ENCODE measurements around the gene VSTM4.

VSTM4 gene

DNA sequence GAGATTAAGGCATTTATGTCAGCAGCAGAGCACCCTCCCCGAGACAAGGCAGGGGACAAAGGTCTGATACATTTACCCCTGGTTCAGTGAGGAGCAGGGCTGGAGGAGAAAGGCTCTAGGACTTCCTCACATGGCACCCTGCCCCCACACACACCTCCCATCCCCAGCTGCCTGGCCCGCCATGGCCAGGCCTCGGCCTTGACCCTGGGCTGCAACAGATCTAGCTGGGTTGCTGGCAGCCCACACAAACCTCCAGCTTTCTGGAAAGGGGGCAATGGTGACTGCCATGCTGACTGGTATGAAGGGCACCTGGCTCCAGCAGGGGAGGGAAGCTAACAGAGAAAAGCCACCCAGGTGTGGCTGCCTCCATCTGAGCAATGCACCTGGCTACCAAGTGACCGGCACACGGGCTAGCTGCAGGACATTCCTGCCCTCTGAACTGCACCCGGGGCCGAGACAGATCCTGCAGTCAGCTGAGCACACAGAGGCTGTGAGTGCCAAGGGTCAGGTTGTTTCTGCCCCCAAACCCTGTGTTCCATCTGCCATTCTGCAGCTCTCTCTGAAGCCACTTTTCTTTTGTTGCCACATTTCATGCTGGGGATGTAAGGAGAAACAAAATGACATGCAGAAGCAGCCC is 89.9 kb downstream of the VSTM4 start:
- Histone ChIP-seq H3K36me3 (ENCODE audit: low read depth) (no peaks in the 10 kb centered on the region), H3K27ac (ENCODE audit: poor library complexity, severe bottlenecking) (no peak overlapping the region), H3K4me3 (ENCODE audit: severe bottlenecking) (no peak overlapping the region), H3K27me3 (ENCODE audit: insufficient read depth, poor library complexity, severe bottlenecking) (no peaks in the 10 kb centered on the region), H3K9me3 (ENCODE audit: severe bottlenecking) (no peaks in the 10 kb centered on the region), H3K4me1 (ENCODE audit: insufficient read depth, poor library complexity, severe bottlenecking) (no peaks in the 10 kb centered on the region)
- TF ChIP-seq, protein P1, sequence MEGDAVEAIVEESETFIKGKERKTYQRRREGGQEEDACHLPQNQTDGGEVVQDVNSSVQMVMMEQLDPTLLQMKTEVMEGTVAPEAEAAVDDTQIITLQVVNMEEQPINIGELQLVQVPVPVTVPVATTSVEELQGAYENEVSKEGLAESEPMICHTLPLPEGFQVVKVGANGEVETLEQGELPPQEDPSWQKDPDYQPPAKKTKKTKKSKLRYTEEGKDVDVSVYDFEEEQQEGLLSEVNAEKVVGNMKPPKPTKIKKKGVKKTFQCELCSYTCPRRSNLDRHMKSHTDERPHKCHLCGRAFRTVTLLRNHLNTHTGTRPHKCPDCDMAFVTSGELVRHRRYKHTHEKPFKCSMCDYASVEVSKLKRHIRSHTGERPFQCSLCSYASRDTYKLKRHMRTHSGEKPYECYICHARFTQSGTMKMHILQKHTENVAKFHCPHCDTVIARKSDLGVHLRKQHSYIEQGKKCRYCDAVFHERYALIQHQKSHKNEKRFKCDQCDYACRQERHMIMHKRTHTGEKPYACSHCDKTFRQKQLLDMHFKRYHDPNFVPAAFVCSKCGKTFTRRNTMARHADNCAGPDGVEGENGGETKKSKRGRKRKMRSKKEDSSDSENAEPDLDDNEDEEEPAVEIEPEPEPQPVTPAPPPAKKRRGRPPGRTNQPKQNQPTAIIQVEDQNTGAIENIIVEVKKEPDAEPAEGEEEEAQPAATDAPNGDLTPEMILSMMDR (IDR thresholded peaks at IDR 0.05; ENCODE audit: poor library complexity, severe bottlenecking): no peak
- ATAC-seq (ENCODE audit: low read depth) (no peak), DNase-seq (ENCODE audit: low spot score) (no peak)

DNA sequence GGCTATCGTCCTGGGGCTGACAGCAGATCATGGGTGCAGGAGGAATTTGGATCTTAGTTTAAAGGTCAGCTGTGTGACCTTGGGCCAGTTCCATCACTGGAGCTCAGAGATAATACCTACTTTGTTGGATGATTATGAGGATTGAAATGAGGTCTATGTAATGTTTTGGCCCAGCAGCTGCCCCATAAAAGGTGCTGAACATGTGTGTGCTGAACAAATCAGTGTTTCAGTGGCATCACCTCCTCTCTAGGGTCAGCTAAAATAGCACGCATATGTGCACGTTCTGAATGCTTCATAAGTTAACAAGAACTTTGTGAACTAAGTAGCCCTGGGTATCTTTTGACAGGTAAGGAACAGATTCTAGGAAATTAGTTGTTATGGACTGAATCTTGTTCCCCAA is 90.8 kb downstream of the VSTM4 start:
- H3K4me1 ChIP-seq (ENCODE audit: insufficient read depth, poor library complexity, severe bottlenecking): no peaks in the 10 kb centered on the region
- TF ChIP-seq, protein P1 (IDR thresholded peaks at IDR 0.05; ENCODE audit: poor library complexity, severe bottlenecking): no peak
- no peak overlapping the region for H3K4me3 ChIP-seq (ENCODE audit: severe bottlenecking)
- ATAC-seq (ENCODE audit: low read depth) (no peak), DNase-seq (ENCODE audit: low spot score) (no peak)
- H3K27ac ChIP-seq (ENCODE audit: poor library complexity, severe bottlenecking): no peak overlapping the region
- no peaks in the 10 kb centered on the region for H3K9me3 ChIP-seq (ENCODE audit: severe bottlenecking)
- no peaks in the 10 kb centered on the region for H3K27me3 ChIP-seq (ENCODE audit: insufficient read depth, poor library complexity, severe bottlenecking)
- no peaks in the 10 kb centered on the region for H3K36me3 ChIP-seq (ENCODE audit: low read depth)

DNA sequence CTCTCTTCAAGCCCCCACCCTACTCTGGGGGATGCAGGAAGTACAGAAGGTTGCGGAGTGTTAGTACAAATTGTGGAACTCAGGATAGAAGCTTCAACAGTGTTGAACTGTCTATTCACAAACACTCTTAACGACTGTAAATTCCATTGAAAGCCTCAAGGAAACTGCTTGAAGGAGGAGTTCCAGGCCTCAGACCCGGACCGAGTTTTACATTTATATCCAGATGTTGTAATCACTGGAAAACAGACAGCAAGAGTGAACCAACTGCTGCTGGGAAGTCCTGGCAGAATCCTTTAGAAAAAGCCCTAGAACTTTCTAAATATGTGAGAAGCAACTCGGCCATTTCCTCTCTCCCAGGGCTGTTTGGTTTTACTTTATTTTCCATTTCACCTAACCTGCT is 91.6 kb downstream of the VSTM4 start:
- Histone ChIP-seq H3K4me3 (ENCODE audit: severe bottlenecking) (no peak overlapping the region), H3K9me3 (ENCODE audit: severe bottlenecking) (no peaks in the 10 kb centered on the region), H3K36me3 (ENCODE audit: low read depth) (no peaks in the 10 kb centered on the region), H3K27me3 (ENCODE audit: insufficient read depth, poor library complexity, severe bottlenecking) (no peaks in the 10 kb centered on the region), H3K4me1 (ENCODE audit: insufficient read depth, poor library complexity, severe bottlenecking) (no peaks in the 10 kb centered on the region), H3K27ac (ENCODE audit: poor library complexity, severe bottlenecking) (no peak overlapping the region)
- TF ChIP-seq, protein P1 (IDR thresholded peaks at IDR 0.05; ENCODE audit: poor library complexity, severe bottlenecking): no peak
- DNase-seq (ENCODE audit: low spot score) (no peak), ATAC-seq (ENCODE audit: low read depth) (no peak)

DNA sequence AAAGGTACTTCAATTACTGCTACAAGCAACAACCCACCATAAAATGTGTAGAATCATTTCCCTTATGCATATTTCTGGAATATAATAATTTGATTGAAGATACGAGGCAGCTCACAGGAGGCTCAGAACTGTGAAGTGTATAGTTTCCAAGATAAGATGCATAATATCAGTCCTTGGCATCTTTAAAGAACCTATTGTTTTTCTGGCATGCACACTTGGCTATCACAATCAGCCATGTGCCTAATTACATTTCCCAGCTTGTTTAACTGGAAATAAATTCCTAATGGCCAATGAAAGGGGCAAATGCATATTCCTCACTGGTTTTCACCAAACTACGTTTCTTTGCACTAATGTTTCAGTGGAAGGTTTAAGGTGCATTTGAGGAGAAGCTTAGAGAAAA is 92.3 kb downstream of the VSTM4 start:
- Histone ChIP-seq H3K4me1 (ENCODE audit: insufficient read depth, poor library complexity, severe bottlenecking) (no peaks in the 10 kb centered on the region), H3K4me3 (ENCODE audit: severe bottlenecking) (no peak overlapping the region), H3K27ac (ENCODE audit: poor library complexity, severe bottlenecking) (no peak overlapping the region), H3K27me3 (ENCODE audit: insufficient read depth, poor library complexity, severe bottlenecking) (no peaks in the 10 kb centered on the region), H3K36me3 (ENCODE audit: low read depth) (no peaks in the 10 kb centered on the region), H3K9me3 (ENCODE audit: severe bottlenecking) (no peaks in the 10 kb centered on the region)
- ATAC-seq (ENCODE audit: low read depth) (no peak), DNase-seq (ENCODE audit: low spot score) (no peak)
- TF ChIP-seq, protein P1 (IDR thresholded peaks at IDR 0.05; ENCODE audit: poor library complexity, severe bottlenecking): no peak

DNA sequence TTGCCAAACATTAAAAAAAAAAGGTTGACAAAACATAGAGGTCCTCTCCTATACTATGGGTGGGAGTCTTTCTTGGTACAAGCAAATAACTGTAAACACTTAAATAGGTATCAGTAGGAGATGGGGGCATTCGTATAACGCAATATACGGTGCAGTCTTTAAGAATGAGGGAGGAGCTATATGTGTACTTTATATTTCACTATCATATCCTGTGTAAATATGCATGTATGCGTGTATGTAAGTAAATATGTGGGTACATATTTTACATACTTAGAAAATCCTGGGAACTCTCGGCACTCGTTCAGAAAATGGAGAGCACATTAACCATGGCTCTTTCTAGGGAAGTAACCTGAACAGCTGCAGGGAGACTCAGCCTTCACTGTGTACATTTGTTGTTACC is 93.6 kb downstream of the VSTM4 start:
- TF ChIP-seq, protein P1 (IDR thresholded peaks at IDR 0.05; ENCODE audit: poor library complexity, severe bottlenecking): no peak
- no peaks in the 10 kb centered on the region for H3K27me3 ChIP-seq (ENCODE audit: insufficient read depth, poor library complexity, severe bottlenecking)
- H3K36me3 ChIP-seq (ENCODE audit: low read depth): no peaks in the 10 kb centered on the region
- H3K4me1 ChIP-seq (ENCODE audit: insufficient read depth, poor library complexity, severe bottlenecking): no peaks in the 10 kb centered on the region
- H3K4me3 ChIP-seq (ENCODE audit: severe bottlenecking): no peak overlapping the region
- H3K9me3 ChIP-seq (ENCODE audit: severe bottlenecking): no peaks in the 10 kb centered on the region
- H3K27ac ChIP-seq (ENCODE audit: poor library complexity, severe bottlenecking): no peak overlapping the region
- DNase-seq (ENCODE audit: low spot score) (no peak), ATAC-seq (ENCODE audit: low read depth) (no peak)
